Prostate gland (tissue), 2 donors: ENCODE measurements around the gene ALX3.

Experiments used
- CTCF ChIP-seq, 4 experiments: fragments of 200-600 bp in 2 of 4; fragments of 450-650 bp in 2 of 4; sonication (generic) in 2 of 4; IDR thresholded peaks; 1 replicate in 3 of 4; 2 replicates in 1 of 4; pipeline ENCODE4 v1.5.1; 2016 to 2019; ENCODE audit warnings: antibody characterized with exemption in 4 of 4, mild to moderate bottlenecking in 2 of 4, moderate library complexity in 2 of 4
- POLR2AphosphoS5 ChIP-seq: sonication (generic); formaldehyde crosslinking; IDR thresholded peaks from one replicate; pipeline ENCODE4 v1.6.1; 2017; ENCODE audit warnings: antibody characterized with exemption

- TF ChIP-seq CTCF (IDR thresholded peaks at IDR 0.05), result peak; percentile 67 to 88 (median 81)
- TF ChIP-seq POLR2AphosphoS5, result no peak
Observed at GRCh38 chr1:110053552-110054428, 16.7 kb downstream of the ALX3 start.
